Smooth muscle cell (in vitro differentiated cells): ENCODE measurements around the gene NOP14. TPM values are rescaled to one million over a fixed set of nuclear protein-coding genes. Genes with fewer than 3 reads are reported as not detected.

Experiments
- DNase-seq: peaks from one replicate; lab custom pipeline; 2025; ENCODE audit not compliant: unreplicated experiment; lab: John Stamatoyannopoulos, UW
- H2AFZ ChIP-seq: fragments of 200-600 bp; sonication (generic); 2 replicates; pipeline ENCODE4 v1.6.0; 2016; ENCODE audit warnings: antibody characterized with exemption, low read depth, mild to moderate bottlenecking
- H3F3A ChIP-seq: fragments of 200-600 bp; sonication (generic); 2 replicates; pipeline ENCODE4 v1.6.0; 2017; ENCODE audit warnings: antibody characterized with exemption, low read depth
- H3K27ac ChIP-seq: fragments of 200-600 bp; sonication (generic); 2 replicates; pipeline ENCODE4 v1.5.1; 2016; ENCODE audit warnings: low read depth, mild to moderate bottlenecking
- H3K27me3 ChIP-seq: fragments of 200-600 bp; sonication (generic); 2 replicates; pipeline ENCODE4 v1.6.1; 2016; ENCODE audit warnings: low read depth, mild to moderate bottlenecking
- H3K36me3 ChIP-seq: fragments of 200-600 bp; sonication (generic); 2 replicates; pipeline ENCODE4 v1.5.1; 2016; ENCODE audit warnings: low read depth
- H3K4me1 ChIP-seq: fragments of 200-600 bp; sonication (generic); 2 replicates; pipeline ENCODE4 v1.5.1; 2016; ENCODE audit warnings: low read depth
- H3K4me2 ChIP-seq: fragments of 200-600 bp; sonication (generic); 2 replicates; pipeline ENCODE4 v1.6.0; 2016; ENCODE audit warnings: mild to moderate bottlenecking
- H3K4me3 ChIP-seq: fragments of 200-600 bp; sonication (generic); 2 replicates; pipeline ENCODE4 v1.5.1; 2016; ENCODE audit warnings: mild to moderate bottlenecking
- H3K79me2 ChIP-seq: fragments of 200-600 bp; sonication (generic); 2 replicates; pipeline ENCODE4 v1.6.0; 2016; ENCODE audit warnings: low read depth, mild to moderate bottlenecking
- H3K9ac ChIP-seq: fragments of 200-600 bp; sonication (generic); 2 replicates; pipeline ENCODE4 v1.6.0; 2016; ENCODE audit warnings: low read depth
- H3K9me3 ChIP-seq: fragments of 200-600 bp; sonication (generic); replicated peaks from 2 replicates; pipeline ENCODE4 v1.5.1; 2016; ENCODE audit warnings: low read depth
- H4K20me1 ChIP-seq: fragments of 200-600 bp; sonication (generic); 2 replicates; pipeline ENCODE4 v1.6.0; 2016; ENCODE audit warnings: low read depth
- CTCF ChIP-seq: fragments of 200-600 bp; sonication (generic); IDR thresholded peaks from 2 replicates; pipeline ENCODE4 v1.5.1; 2017; ENCODE audit warnings: borderline replicate concordance, mild to moderate bottlenecking, antibody characterized with exemption; ENCODE audit not compliant: insufficient read depth, poor library complexity, severe bottlenecking
- WGBS: methylation state at CpG from one replicate; pipeline ENCODE4 v1.1.7; 2016; ENCODE audit warnings: low lambda C conversion rate; 5-methylcytosine and 5-hydroxymethylcytosine counted together
- polyA plus RNA-seq: library from polyadenylated mRNA; unstranded; fragments of >200 nt; fragmentation: Nextera tagmentation; extraction: Ambion mirVana; gene quantifications from 2 replicates; pipeline ENCODE4 v1.2.1, GENCODE V29; 2016
- total RNA-seq: library from RNA; depleted of rRNA; stranded (reverse); fragments of >200 nt; gene quantifications from 2 replicates; pipeline ENCODE4 v1.2.3, GENCODE V29; 2014

The NOP14 gene
- total and polyA plus RNA-seq, 2 experiments from 2014 or later: 10.9 to 18.5 TPM

- no peak for TF ChIP-seq CTCF
- no peak for DNase-seq
Measured at GRCh38 chr4:2928242-2929176, 34.7 kb downstream of the NOP14 start.

DNA sequence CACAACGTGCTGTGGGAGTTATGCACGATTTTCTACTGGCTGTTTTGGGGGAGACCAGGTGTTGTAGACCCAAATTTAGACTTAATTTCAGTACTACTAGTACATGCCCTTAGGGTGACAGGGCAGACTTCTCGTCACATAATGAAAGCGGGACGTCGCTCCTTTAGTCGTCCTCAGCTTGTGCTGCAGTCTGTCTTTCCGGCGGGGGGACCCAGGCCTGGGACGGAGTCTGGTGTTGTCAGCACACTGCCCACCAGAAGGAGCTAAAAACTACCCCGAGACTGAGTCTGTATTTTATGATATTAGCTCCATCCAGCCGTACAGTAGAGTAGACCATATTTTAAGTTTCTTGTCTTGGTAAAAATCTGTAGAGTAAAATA lies 35.5 kb downstream of the NOP14 start:
- Histone ChIP-seq H2AFZ (no peak overlapping the region), H3K27me3 (no peaks in the 10 kb centered on the region), H3K79me2 (no peaks in the 10 kb centered on the region), H3K9ac (no peak overlapping the region), H3K9me3 (no peaks in the 10 kb centered on the region), H3K4me3 (no peak overlapping the region), H3K4me2 (no peak overlapping the region), H4K20me1 (peaks cover 17% of the 10 kb centered on the region), H3K36me3 (no peaks in the 10 kb centered on the region), H3F3A (peaks cover 12% of the 10 kb centered on the region), H3K27ac (no peak overlapping the region), H3K4me1 (peaks cover 6% of the 10 kb centered on the region)
- TF ChIP-seq CTCF: no peak
- no peak for DNase-seq
- WGBS: 97% methylated on average over 12 of the region's 12 CpGs

More at GRCh38 chr4:2928242-2929176, 34.7 kb downstream of the NOP14 start:
- Histone ChIP-seq H3K9ac (no peak overlapping the region), H3K36me3 (no peaks in the 10 kb centered on the region), H3K27ac (no peak overlapping the region), H3K27me3 (no peaks in the 10 kb centered on the region), H3K4me3 (no peak overlapping the region), H3K4me2 (no peak overlapping the region), H3K9me3 (no peaks in the 10 kb centered on the region), H3K4me1 (peaks cover 4% of the 10 kb centered on the region), H3F3A (peaks cover 12% of the 10 kb centered on the region), H3K79me2 (no peaks in the 10 kb centered on the region), H4K20me1 (peaks cover 17% of the 10 kb centered on the region), H2AFZ (no peak overlapping the region)
- 94% methylated on average over 31 of the region's 32 CpGs for WGBS

DNA sequence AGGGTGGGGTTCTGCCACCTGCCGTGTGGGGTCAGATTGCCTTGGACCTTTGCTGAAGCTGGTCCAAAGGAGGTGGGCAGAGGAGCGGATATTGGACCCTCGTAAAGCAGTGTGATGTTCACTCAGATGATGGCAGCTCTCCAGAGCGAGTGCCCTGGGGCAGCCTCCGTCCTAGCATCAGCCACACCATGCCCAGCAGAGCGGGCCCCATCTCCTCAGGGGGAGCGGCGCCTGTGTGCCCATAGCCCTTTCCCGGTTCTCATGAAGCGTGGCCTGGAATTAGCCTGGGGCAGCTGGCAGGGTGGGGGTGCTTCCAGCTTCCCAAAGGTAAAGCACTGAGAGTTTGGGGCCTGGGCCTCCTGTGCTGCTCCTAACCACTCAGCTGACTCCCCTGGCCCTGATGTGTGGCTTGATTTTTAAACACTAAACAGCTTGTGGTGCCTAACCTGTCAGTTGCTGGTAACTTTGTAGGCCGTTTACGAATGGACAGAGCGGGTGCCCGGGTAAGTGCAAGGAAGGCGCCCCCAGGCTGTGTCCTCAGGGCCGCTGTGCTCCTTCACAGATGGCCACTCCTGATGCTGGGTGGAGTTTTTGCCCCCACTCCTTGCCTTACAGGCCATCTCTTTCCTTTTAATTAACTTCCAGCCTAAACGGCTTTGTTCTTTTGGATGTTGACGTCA lies 36.0 kb downstream of the NOP14 start:
- no peaks in the 10 kb centered on the region for H3K27me3 ChIP-seq
- no peak overlapping the region for H3K4me3 ChIP-seq
- no peak for TF ChIP-seq CTCF
- DNase-seq: no peak
- 99% methylated on average over 18 of the region's 18 CpGs for WGBS
- H3K9ac ChIP-seq: no peak overlapping the region
- H4K20me1 ChIP-seq: peaks cover 17% of the 10 kb centered on the region
- H3F3A ChIP-seq: peaks cover 12% of the 10 kb centered on the region
- H3K4me1 ChIP-seq: peaks cover 10% of the 10 kb centered on the region
- no peaks in the 10 kb centered on the region for H3K36me3 ChIP-seq
- H3K4me2 ChIP-seq: no peak overlapping the region
- no peak overlapping the region for H2AFZ ChIP-seq
- no peak overlapping the region for H3K27ac ChIP-seq
- H3K9me3 ChIP-seq: no peaks in the 10 kb centered on the region
- no peaks in the 10 kb centered on the region for H3K79me2 ChIP-seq
